Osteocyte (in vitro differentiated cells): ENCODE data around the gene PRKCE. TPM values are rescaled to one million over a fixed set of nuclear protein-coding genes. Genes with fewer than 3 reads are reported as not detected.

Source experiments
- DNase-seq: peaks from one replicate; pipeline ENCODE4 v3.0.0; 2021; ENCODE audit warnings: mixed read lengths; ENCODE audit not compliant: unreplicated experiment; ENCODE audit errors: extremely low spot score
- H3K27ac Mint-ChIP-seq: one replicate; pipeline ENCODE4 v1.8.0; 2021; ENCODE audit warnings: mild to moderate bottlenecking, mixed read lengths; ENCODE audit not compliant: unreplicated experiment
- H3K27me3 Mint-ChIP-seq: one replicate; pipeline ENCODE4 v1.8.0; 2021; ENCODE audit warnings: mixed read lengths; ENCODE audit not compliant: unreplicated experiment
- H3K36me3 Mint-ChIP-seq: one replicate; pipeline ENCODE4 v1.8.0; 2021; ENCODE audit warnings: mixed read lengths; ENCODE audit not compliant: unreplicated experiment
- H3K4me1 Mint-ChIP-seq: one replicate; pipeline ENCODE4 v1.8.0; 2021; ENCODE audit warnings: mixed read lengths; ENCODE audit not compliant: unreplicated experiment
- H3K4me3 Mint-ChIP-seq: one replicate; pipeline ENCODE4 v1.8.0; 2021; ENCODE audit warnings: mild to moderate bottlenecking, moderate library complexity, mixed read lengths; ENCODE audit not compliant: unreplicated experiment
- H3K9me3 Mint-ChIP-seq: one replicate; pipeline ENCODE4 v1.8.0; 2021; ENCODE audit warnings: mixed read lengths; ENCODE audit not compliant: unreplicated experiment
- total RNA-seq: library from RNA; stranded (reverse); gene quantifications from 2 replicates; pipeline ENCODE4 v1.2.1, GENCODE V29; 2021
- TF ChIP-seq, protein P1 (sequence below): fragments of 200-600 bp; sonication (generic); IDR thresholded peaks from 2 replicates; pipeline ENCODE4 v1.5.0; 2021; ENCODE audit warnings: antibody characterized with exemption, mild to moderate bottlenecking, moderate library complexity

The PRKCE gene
- total RNA-seq, 1 donor from 2014 or later, result 13.8 TPM

DNA sequence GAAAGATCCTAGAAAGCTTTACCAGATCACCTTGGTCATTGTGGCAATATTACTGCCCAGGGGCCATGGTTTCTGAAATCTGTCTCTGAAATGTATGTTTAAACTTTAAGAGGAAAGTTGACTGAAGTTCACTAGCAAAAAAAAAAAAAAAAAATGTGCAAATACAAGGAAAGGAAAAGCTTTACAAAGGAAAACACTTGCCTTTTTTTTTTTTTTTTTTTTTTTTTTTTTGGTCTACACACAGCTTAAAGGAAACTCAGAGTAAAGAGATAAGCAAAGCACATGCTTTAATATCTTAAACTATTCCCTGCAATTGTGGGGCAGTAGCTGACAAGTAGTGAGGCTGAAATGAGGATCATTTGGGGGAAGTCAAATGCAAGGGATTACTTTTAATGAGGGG lies 471.5 kb downstream of the PRKCE start:
- H3K4me3 Mint-ChIP-seq, result no peak overlapping the region
- no peaks in the 10 kb centered on the region for H3K36me3 Mint-ChIP-seq
- TF ChIP-seq, protein P1, sequence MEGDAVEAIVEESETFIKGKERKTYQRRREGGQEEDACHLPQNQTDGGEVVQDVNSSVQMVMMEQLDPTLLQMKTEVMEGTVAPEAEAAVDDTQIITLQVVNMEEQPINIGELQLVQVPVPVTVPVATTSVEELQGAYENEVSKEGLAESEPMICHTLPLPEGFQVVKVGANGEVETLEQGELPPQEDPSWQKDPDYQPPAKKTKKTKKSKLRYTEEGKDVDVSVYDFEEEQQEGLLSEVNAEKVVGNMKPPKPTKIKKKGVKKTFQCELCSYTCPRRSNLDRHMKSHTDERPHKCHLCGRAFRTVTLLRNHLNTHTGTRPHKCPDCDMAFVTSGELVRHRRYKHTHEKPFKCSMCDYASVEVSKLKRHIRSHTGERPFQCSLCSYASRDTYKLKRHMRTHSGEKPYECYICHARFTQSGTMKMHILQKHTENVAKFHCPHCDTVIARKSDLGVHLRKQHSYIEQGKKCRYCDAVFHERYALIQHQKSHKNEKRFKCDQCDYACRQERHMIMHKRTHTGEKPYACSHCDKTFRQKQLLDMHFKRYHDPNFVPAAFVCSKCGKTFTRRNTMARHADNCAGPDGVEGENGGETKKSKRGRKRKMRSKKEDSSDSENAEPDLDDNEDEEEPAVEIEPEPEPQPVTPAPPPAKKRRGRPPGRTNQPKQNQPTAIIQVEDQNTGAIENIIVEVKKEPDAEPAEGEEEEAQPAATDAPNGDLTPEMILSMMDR, result no peak
- H3K4me1 Mint-ChIP-seq, result peaks cover 21% of the 10 kb centered on the region
- H3K9me3 Mint-ChIP-seq, result peaks cover 4% of the 10 kb centered on the region
- no peaks in the 10 kb centered on the region for H3K27me3 Mint-ChIP-seq
- no peak for DNase-seq
- H3K27ac Mint-ChIP-seq, result no peak overlapping the region

DNA sequence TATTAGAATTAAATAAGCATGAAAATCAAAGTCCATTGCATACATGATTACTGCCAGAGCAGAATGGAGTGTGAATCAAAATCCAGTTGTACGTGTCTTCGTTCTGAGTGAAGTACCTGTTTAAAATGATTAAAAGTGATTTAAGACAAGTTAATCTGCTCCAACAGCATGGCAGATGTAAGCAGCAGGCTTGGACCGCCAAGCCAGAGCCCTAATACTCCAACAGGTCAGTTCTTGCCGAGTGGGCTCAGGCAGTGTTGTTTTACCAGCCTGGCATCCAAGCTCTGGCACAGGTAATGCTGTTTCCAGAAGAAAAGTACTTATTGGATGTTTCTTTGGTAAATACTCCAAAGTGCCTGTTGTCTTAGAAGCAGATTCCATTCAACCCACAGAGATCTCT lies 474.3 kb downstream of the PRKCE start:
- Mint-ChIP-seq H3K27ac (no peak overlapping the region), H3K36me3 (no peaks in the 10 kb centered on the region), H3K9me3 (peaks cover 4% of the 10 kb centered on the region), H3K4me1 (no peaks in the 10 kb centered on the region), H3K4me3 (no peak overlapping the region), H3K27me3 (no peaks in the 10 kb centered on the region)
- no peak for DNase-seq
- TF ChIP-seq, protein P1, result no peak

DNA sequence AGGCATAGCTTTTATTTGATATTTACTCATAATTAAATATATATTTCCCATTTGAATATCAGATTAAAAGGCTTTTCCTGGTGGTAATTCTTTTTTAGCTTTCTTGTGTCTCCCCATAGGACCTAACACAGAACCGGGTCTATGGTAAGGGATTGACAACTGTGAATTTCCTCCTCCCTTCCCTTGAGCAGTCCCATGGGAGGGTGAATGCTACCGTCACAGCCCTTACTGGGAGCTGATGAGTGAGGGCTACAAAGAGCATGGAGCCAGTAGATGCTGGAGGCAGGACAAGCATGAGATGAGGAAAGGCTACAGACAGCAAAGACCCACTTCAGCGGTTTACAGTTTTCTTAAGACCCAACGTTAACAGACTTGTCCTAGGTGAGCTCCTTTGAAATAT lies 475.1 kb downstream of the PRKCE start:
- Mint-ChIP-seq H3K27ac (no peak overlapping the region), H3K9me3 (peaks cover 4% of the 10 kb centered on the region), H3K27me3 (no peaks in the 10 kb centered on the region), H3K36me3 (no peaks in the 10 kb centered on the region), H3K4me1 (no peaks in the 10 kb centered on the region), H3K4me3 (no peak overlapping the region)
- DNase-seq, result no peak
- TF ChIP-seq, protein P1, result no peak

DNA sequence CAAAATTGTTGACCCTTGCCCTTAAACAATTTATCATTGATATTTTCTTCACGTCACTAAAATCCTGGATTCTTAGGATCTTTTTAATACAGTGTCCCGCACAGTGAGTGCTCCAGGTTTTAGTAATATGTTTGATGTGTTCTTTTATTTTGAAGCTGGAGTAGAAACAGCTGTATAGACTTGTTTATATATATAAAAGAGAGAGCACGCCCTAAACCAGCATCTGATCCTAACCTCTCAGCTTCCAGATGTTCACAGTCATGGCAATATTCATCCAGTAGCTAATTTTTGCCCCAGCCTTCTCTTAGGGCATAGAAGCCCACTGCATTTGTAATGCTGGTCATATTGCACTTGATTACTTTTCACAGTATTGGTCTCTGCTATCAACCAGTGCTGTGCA lies 475.7 kb downstream of the PRKCE start:
- TF ChIP-seq, protein P1, result no peak
- Mint-ChIP-seq H3K27me3 (no peaks in the 10 kb centered on the region), H3K36me3 (peaks cover 1% of the 10 kb centered on the region), H3K4me1 (no peaks in the 10 kb centered on the region), H3K27ac (no peak overlapping the region), H3K9me3 (peaks cover 4% of the 10 kb centered on the region), H3K4me3 (no peak overlapping the region)
- no peak for DNase-seq

DNA sequence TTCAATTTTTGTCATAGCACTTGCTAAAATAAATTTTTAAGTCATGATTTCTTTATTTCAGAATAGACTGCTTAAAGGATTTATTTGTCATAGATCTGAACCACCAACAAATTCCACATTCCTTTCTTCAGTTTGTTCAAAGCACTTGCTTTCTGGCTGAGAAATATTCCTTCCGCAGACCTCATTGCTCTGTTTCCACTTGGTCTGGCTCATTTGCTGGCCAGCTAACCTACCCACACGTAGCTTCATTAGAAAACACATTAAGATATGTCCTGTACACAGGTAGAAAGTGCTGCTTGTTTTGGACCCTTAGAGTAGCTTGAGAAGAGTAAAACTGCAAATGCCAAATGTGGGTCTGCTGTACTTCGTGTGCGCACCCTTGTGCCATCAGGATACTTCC lies 479.0 kb downstream of the PRKCE start:
- TF ChIP-seq, protein P1, result no peak
- no peak for DNase-seq
- H3K36me3 Mint-ChIP-seq, result peaks cover 3% of the 10 kb centered on the region
- no peak overlapping the region for H3K27ac Mint-ChIP-seq
- peaks cover 4% of the 10 kb centered on the region for H3K9me3 Mint-ChIP-seq
- H3K4me1 Mint-ChIP-seq, result peaks cover 11% of the 10 kb centered on the region
- no peak overlapping the region for H3K4me3 Mint-ChIP-seq
- H3K27me3 Mint-ChIP-seq, result no peaks in the 10 kb centered on the region
